NCI-H187 (cell line): Measurements from ENCODE around the gene NEB.
"Not testable (repeated sequence)": the region's sequence is repeated elsewhere in the genome, so short reads cannot be mapped to it uniquely, and the experiment has no call there.

Experiments
- DNase-seq, 2 experiments: peaks; one replicate each; lab custom pipeline; 2025; lab: John Stamatoyannopoulos, UW

NEB gene

GRCh38 chr2:151761193-151761592 is 26.9 kb upstream of the NEB start:
- DNase-seq, result no peak

GRCh38 chr2:151760139-151760650 is 25.9 kb upstream of the NEB start:
- no peak for DNase-seq

- DNase-seq, result no peak
Observed at GRCh38 chr2:151758744-151759143, 24.5 kb upstream of the NEB start.

- DNase-seq, result no peak
Observed at GRCh38 chr2:151757861-151758260, 23.6 kb upstream of the NEB start.

GRCh38 chr2:151756820-151757219 is 22.5 kb upstream of the NEB start:
- DNase-seq, result no peak

- DNase-seq, result no peak
Observed at GRCh38 chr2:151754253-151754897, 20.1 kb upstream of the NEB start.

GRCh38 chr2:151753540-151753939 is 19.3 kb upstream of the NEB start:
- DNase-seq, result no peak

GRCh38 chr2:151745261-151745660 is 11.0 kb upstream of the NEB start:
- DNase-seq, result not testable (repeated sequence)

- DNase-seq, result no peak
Observed at GRCh38 chr2:151730262-151730975, 3.9 kb downstream of the NEB start.

GRCh38 chr2:151729837-151730236 is 4.4 kb downstream of the NEB start:
- no peak for DNase-seq

- DNase-seq, result no peak
Observed at GRCh38 chr2:151729415-151729811, 4.9 kb downstream of the NEB start.

- DNase-seq, result no peak
Observed at GRCh38 chr2:151728804-151729414, 5.4 kb downstream of the NEB start.

- DNase-seq, result no peak
Observed at GRCh38 chr2:151727593-151728552, 6.4 kb downstream of the NEB start.

- no peak for DNase-seq
Observed at GRCh38 chr2:151721161-151721560, 13.1 kb downstream of the NEB start.

- no peak for DNase-seq
Observed at GRCh38 chr2:151720521-151720920, 13.8 kb downstream of the NEB start.

- no peak for DNase-seq
Observed at GRCh38 chr2:151718796-151719195, 15.5 kb downstream of the NEB start.

GRCh38 chr2:151718247-151718646 is 16.0 kb downstream of the NEB start:
- no peak for DNase-seq

GRCh38 chr2:151716721-151717120 is 17.6 kb downstream of the NEB start:
- DNase-seq, result no peak

- DNase-seq, result no peak
Observed at GRCh38 chr2:151713291-151713903, 20.9 kb downstream of the NEB start.

GRCh38 chr2:151711025-151711424 is 23.3 kb downstream of the NEB start:
- no peak for DNase-seq

- no peak for DNase-seq
Observed at GRCh38 chr2:151708788-151709187, 25.5 kb downstream of the NEB start.

- DNase-seq, result no peak
Observed at GRCh38 chr2:151707857-151708256, 26.4 kb downstream of the NEB start.
